ENCODE measurements around the gene NFKB1. TPM values are rescaled to one million over a fixed set of nuclear protein-coding genes. Genes with fewer than 3 reads are reported as not detected.

NFKB1 gene
- total RNA-seq, 2 donors from 2014 or later, result 57.6 to 61.6 TPM

DNA sequence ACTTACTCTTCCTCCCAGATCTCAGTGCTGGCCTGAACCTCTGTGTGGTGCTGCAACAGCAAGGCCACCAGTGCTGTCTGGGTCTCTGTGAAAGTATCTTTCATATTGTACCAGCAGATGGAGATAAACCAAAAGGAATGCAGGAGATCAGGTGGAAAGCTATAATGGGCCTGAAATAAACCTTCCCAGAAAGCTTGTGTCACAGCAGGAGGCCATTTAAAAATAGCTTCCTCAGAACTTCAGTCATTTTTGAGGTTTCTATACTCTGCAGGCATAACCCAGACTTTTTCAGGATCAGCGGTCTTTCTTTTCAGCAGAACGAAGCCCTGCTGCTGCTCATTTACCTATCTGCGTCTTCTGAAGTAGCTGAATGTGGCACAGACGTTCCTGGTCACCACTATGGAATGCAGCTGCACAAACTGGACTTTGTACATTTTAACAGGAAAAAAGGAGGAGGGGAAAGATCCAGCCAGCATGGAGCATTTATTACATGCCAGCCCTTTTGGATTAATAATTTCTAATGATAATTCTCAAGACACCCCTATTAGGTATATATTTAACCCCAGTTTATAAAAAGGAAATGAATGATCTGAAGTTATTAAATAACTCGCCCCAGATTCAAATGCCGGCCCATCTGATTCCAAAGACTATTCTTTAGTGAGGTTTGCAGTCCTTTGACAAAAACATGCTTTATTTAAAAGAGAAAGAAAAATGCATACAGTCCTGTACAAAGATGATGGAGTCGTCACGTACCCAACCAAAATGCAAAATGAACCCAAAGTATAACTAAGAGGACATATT is 119.7 kb downstream of the NFKB1 start:
- no peaks in the 10 kb centered on the region for H3K36me3 ChIP-seq
- H3K9ac ChIP-seq (ENCODE audit: low read depth in 2 of 2, low read length in 2 of 2), result peak overlapping the region in 1 of 2 donors; percentile 38
- H3K9me3 ChIP-seq, result no peaks in the 10 kb centered on the region
- DNase-seq, result peak; percentile 60
- H3K27ac ChIP-seq, result peak overlapping the region; percentile 69
- no peaks in the 10 kb centered on the region for H3K4me1 ChIP-seq
- intact Hi-C loops (cut with DNase I), result loop anchor here (5.0 kb wide), 2 partner anchors 174 to 471 kb away; no protein-coding TSS in a partner anchor
- no peaks in the 10 kb centered on the region for H3K27me3 ChIP-seq
- no peak overlapping the region for H3K4me3 ChIP-seq
- TF ChIP-seq, protein P1, sequence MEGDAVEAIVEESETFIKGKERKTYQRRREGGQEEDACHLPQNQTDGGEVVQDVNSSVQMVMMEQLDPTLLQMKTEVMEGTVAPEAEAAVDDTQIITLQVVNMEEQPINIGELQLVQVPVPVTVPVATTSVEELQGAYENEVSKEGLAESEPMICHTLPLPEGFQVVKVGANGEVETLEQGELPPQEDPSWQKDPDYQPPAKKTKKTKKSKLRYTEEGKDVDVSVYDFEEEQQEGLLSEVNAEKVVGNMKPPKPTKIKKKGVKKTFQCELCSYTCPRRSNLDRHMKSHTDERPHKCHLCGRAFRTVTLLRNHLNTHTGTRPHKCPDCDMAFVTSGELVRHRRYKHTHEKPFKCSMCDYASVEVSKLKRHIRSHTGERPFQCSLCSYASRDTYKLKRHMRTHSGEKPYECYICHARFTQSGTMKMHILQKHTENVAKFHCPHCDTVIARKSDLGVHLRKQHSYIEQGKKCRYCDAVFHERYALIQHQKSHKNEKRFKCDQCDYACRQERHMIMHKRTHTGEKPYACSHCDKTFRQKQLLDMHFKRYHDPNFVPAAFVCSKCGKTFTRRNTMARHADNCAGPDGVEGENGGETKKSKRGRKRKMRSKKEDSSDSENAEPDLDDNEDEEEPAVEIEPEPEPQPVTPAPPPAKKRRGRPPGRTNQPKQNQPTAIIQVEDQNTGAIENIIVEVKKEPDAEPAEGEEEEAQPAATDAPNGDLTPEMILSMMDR (IDR thresholded peaks at IDR 0.05), result peak; percentile 45

DNA sequence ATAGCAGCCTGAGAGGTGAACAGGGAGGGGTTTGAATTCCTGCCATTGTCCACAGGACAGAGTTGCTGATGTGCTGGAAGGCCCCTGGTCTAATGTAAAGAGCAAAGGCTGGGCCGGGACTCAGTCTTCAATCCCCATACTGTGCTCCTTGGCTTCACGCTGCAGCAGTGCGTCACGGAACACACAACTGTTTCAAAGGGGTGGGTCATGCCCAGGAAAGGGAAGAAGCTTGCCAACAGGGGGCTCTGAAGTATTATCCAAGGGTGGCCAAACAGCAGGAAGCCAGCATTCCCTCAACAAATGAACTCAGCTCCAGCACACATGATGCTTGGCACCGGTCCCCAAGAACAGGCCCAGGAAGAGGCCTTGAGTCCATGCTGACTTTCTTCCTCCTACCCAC is 122.5 kb downstream of the NFKB1 start:
- TF ChIP-seq, protein P1 (IDR thresholded peaks at IDR 0.05), result no peak
- H3K4me1 ChIP-seq, result no peaks in the 10 kb centered on the region
- intact Hi-C loops (cut with DNase I), result loop anchor here (2.0 to 5.0 kb wide), 3 partner anchors 176 to 469 kb away; no protein-coding TSS in a partner anchor
- no peak for DNase-seq
- no peaks in the 10 kb centered on the region for H3K27me3 ChIP-seq
- H3K36me3 ChIP-seq, result no peaks in the 10 kb centered on the region
- H3K9ac ChIP-seq (ENCODE audit: low read depth in 2 of 2, low read length in 2 of 2), result no peak overlapping the region
- no peak overlapping the region for H3K4me3 ChIP-seq
- no peak overlapping the region for H3K27ac ChIP-seq
- H3K9me3 ChIP-seq, result no peaks in the 10 kb centered on the region

DNA sequence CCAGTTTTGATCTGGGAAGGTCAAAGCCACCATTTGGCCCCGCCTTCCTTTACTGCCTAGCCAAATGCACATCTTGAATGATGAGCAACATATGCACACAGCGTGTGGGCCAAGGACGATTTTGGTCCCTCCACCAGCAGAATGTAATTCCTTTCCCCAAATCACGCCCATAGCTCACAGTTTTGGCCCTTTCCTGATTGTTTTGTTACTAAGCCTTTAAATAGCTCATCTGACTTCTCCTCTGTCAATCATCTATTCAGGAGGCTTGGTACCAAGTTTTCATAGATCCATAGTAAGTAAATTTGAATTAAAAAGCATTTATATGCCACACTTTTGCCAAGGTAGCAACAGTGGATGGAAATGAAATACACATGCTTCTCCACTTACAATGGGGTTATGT is 123.3 kb downstream of the NFKB1 start:
- Histone ChIP-seq H3K9ac (ENCODE audit: low read depth in 2 of 2, low read length in 2 of 2) (no peak overlapping the region), H3K27ac (no peak overlapping the region), H3K36me3 (no peaks in the 10 kb centered on the region), H3K4me3 (no peak overlapping the region), H3K9me3 (no peaks in the 10 kb centered on the region), H3K27me3 (no peaks in the 10 kb centered on the region), H3K4me1 (no peaks in the 10 kb centered on the region)
- intact Hi-C loops (cut with DNase I), result loop anchor here (5.0 kb wide), 2 partner anchors 177 to 468 kb away; no protein-coding TSS in a partner anchor
- TF ChIP-seq, protein P1 (IDR thresholded peaks at IDR 0.05), result no peak
- DNase-seq, result no peak

DNA sequence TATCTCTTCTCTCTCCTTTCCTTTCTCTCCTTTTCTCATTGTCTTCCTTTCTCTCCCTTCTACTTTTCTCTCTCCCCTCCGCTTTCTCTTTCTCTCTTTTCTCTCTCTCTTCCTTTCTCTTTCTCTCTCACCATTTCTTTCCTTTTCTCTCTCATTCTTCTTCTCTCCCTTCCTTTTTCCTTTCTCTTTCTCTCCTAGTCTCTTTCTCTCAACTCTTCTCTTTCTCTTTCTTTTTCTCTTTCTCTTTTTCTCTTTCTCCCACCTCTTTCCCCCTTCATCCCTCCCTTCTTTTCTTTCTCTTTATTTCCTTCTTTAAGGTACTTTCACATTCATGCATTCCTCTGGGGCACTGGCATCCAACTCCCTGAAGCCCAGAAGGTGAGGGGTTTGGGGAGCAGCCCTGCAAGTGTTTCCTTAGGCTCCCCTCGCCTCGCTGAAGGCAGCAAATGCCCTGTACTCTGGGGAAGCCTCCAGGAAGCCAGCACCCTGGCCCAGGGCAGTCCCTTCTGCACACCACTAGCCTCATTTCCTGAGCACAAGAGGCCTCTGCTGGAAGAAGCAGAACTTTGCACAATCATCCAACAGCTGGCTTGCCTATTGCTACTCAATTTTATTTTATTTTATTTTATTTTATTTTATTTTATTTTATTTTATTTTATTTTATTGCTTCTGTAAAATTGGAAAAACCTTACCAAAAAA is 124.2 kb downstream of the NFKB1 start:
- TF ChIP-seq, protein P1 (IDR thresholded peaks at IDR 0.05), result peak; percentile 27
- intact Hi-C loops (cut with DNase I), result no loop called here
- no peak for DNase-seq

DNA sequence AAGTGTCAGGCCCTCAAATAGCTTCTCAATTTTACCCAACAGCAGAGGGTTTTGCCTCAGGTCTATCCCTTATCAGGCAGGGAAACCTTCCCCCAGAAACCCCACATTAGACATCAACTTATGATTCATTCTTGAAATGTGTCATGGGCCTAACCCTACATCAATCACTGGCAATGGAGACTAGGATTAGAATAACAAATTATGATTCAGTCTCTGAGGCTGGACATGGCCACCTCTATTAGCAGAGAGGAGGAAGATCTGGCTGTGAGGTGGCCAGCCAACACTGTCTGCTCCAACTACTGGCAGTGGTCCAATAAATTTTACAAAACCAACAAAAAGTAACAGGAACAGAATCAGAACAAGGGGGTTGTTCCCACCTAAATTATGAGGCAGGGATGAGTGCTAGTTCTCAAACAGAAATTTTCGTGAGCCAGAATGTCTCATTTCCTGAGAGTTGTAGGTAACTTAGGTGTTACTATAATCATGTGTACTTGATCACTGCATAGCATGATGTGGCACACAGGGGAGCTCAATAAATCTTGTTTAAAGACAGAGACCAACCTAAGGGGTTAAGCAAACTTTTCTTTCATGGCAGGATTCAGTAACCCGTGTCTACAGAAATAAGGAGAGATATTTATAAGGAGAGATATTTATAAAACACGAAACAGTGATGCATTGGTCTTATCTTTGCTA is 126.8 kb downstream of the NFKB1 start:
- TF ChIP-seq, protein P1 (IDR thresholded peaks at IDR 0.05), result no peak
- Histone ChIP-seq H3K27me3 (no peaks in the 10 kb centered on the region), H3K9ac (ENCODE audit: low read depth in 2 of 2, low read length in 2 of 2) (no peak overlapping the region), H3K27ac (no peak overlapping the region), H3K9me3 (no peaks in the 10 kb centered on the region), H3K36me3 (no peaks in the 10 kb centered on the region), H3K4me1 (no peaks in the 10 kb centered on the region), H3K4me3 (no peak overlapping the region)
- intact Hi-C loops (cut with DNase I), result no loop called here
- DNase-seq, result no peak

More for the DNA sequence above, 124.2 kb downstream of the NFKB1 start:
- Histone ChIP-seq H3K4me3 (no peak overlapping the region), H3K27me3 (no peaks in the 10 kb centered on the region), H3K4me1 (no peaks in the 10 kb centered on the region), H3K9me3 (no peaks in the 10 kb centered on the region), H3K9ac (ENCODE audit: low read depth in 2 of 2, low read length in 2 of 2) (no peak overlapping the region), H3K27ac (no peak overlapping the region), H3K36me3 (no peaks in the 10 kb centered on the region)
